HL-60 (cell line): ENCODE measurements around the gene ERCC8.
"Not testable (repeated sequence)": the region's sequence is repeated elsewhere in the genome, so short reads cannot be mapped to it uniquely, and the experiment has no call there.

ENCODE experiments used
- DNase-seq, 2 experiments: peaks; one replicate each; pipeline ENCODE4 v3.0.0-alpha.2; 2010 to 2020; ENCODE audit warnings: low read depth in 1 of 2, low spot score in 1 of 2
- H3K27ac ChIP-seq: fragments of 250-450 bp; sonication (Bioruptor Pico); replicated peaks from 2 replicates; pipeline ENCODE4 v1.5.1; 2020; ENCODE audit warnings: mild to moderate bottlenecking, moderate library complexity
- H3K27me3 ChIP-seq: fragments of 250-450 bp; sonication (Bioruptor Pico); 2 replicates; pipeline ENCODE4 v1.5.1; 2021; ENCODE audit warnings: mild to moderate bottlenecking, moderate library complexity; ENCODE audit not compliant: insufficient read depth, poor library complexity, severe bottlenecking
- H3K4me3 ChIP-seq: replicated peaks from 2 replicates; pipeline ENCODE4 v1.5.1; 2011; ENCODE audit warnings: mild to moderate bottlenecking, control low read depth, low read length; ENCODE audit not compliant: insufficient read depth
- CTCF ChIP-seq: IDR thresholded peaks from one replicate; pipeline ENCODE4 v1.5.1; 2011; ENCODE audit warnings: low read length, control low read depth, inconsistent platforms; ENCODE audit not compliant: insufficient read depth
- GABPA ChIP-seq: IDR thresholded peaks from 2 replicates; pipeline ENCODE4 v1.6.1; 2012; ENCODE audit warnings: low read depth
- POLR2AphosphoS5 ChIP-seq: IDR thresholded peaks from 2 replicates; pipeline ENCODE4 v1.6.1; 2012; ENCODE audit warnings: low read depth
- REST ChIP-seq: IDR thresholded peaks from 2 replicates; pipeline ENCODE4 v1.6.1; 2012; ENCODE audit warnings: low read depth; ENCODE audit not compliant: insufficient replicate concordance
- SPI1 ChIP-seq: IDR thresholded peaks from 2 replicates; pipeline ENCODE4 v1.6.1; 2012; ENCODE audit warnings: low read depth, mild to moderate bottlenecking, borderline replicate concordance

The ERCC8 gene

DNA sequence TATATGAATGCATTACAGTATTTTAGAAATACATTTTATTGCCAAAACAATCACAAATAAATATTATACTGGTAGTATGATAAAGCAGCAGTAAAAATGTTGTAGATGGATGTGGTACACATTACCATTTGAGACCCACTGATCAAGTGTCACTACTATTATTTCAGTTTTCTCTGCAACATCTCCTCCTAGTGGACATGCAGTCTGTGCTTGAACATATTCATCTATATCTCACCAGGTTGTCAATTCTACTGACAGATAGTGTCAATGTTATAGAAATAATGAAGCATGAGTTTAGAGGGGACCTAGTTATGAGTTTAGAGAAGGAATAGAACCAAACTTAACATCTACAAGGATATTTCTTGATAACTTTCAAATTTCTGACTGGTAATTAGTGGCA is 61.6 kb downstream of the ERCC8 start:
- DNase-seq, result no peak
- TF ChIP-seq REST, result no peak
- no peak for TF ChIP-seq SPI1
- no peak for TF ChIP-seq POLR2AphosphoS5
- TF ChIP-seq CTCF, result no peak
- TF ChIP-seq GABPA, result no peak

DNA sequence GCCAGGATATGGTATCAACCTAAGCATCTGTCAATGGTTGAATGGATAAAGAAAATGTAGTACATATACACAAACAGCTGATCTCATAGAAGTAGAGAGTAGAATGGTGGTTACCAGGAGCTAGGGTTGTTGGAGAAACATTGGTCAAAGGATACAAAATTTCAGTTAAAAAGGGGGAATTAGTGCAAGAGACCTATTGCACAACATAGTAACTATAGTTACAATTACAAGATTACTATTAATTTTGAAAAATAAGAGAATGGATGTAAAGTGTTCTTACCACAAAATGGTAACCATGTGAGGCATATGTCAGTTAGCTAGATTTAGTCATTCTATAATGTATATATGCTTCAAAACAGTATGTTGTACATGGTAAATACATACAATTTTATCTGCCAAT is 72.0 kb downstream of the ERCC8 start:
- no peak for DNase-seq
- TF ChIP-seq SPI1 (no peak), CTCF (no peak), GABPA (no peak), REST (no peak), POLR2AphosphoS5 (no peak)
- Histone ChIP-seq H3K27me3 (no peaks in the 10 kb centered on the region), H3K4me3 (no peak overlapping the region), H3K27ac (no peak overlapping the region)

More for the DNA sequence above, 61.6 kb downstream of the ERCC8 start:
- H3K27ac ChIP-seq, result no peak overlapping the region
- H3K4me3 ChIP-seq, result no peak overlapping the region
- H3K27me3 ChIP-seq, result no peaks in the 10 kb centered on the region

- DNase-seq, result no peak
- TF ChIP-seq CTCF, result no peak
- TF ChIP-seq GABPA, result no peak
- TF ChIP-seq REST, result no peak
- no peak for TF ChIP-seq SPI1
- no peak for TF ChIP-seq POLR2AphosphoS5
- Histone ChIP-seq H3K4me3 (no peak overlapping the region), H3K27ac (no peak overlapping the region), H3K27me3 (no peaks in the 10 kb centered on the region)
Observed at GRCh38 chr5:60870857-60871256, 74.0 kb downstream of the ERCC8 start.

- H3K4me3 ChIP-seq, H3K27ac ChIP-seq, DNase-seq, H3K27me3 ChIP-seq: not testable (repeated sequence)
Observed at GRCh38 chr5:60860572-60860971, 84.3 kb downstream of the ERCC8 start.
